ENCODE measurements around the gene CXADR.

DNA sequence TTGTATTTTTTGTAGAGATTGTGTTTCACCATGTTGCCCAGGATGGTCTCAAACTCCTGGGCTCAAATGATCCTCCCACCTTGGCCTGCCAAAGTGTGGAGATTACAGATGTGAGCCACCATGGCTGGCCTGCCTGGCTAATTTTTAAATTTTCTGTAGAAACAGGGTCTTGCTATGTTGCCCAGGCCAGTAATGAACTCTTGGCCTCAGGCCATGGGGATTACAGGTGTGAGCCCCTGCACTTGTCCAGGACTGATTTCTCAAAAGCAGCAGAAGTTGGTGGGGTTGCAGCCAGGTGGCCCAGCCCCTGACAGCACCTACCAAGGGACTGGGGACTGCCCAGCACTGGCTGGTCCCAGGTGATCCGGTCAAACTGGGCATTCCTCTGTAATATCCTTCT lies 44.1 kb upstream of the CXADR start:
- TF ChIP-seq, protein P1, sequence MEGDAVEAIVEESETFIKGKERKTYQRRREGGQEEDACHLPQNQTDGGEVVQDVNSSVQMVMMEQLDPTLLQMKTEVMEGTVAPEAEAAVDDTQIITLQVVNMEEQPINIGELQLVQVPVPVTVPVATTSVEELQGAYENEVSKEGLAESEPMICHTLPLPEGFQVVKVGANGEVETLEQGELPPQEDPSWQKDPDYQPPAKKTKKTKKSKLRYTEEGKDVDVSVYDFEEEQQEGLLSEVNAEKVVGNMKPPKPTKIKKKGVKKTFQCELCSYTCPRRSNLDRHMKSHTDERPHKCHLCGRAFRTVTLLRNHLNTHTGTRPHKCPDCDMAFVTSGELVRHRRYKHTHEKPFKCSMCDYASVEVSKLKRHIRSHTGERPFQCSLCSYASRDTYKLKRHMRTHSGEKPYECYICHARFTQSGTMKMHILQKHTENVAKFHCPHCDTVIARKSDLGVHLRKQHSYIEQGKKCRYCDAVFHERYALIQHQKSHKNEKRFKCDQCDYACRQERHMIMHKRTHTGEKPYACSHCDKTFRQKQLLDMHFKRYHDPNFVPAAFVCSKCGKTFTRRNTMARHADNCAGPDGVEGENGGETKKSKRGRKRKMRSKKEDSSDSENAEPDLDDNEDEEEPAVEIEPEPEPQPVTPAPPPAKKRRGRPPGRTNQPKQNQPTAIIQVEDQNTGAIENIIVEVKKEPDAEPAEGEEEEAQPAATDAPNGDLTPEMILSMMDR (conservative IDR thresholded peaks at IDR 0.05) = no peak
- no peak for TF ChIP-seq EZH2 (IDR thresholded peaks at IDR 0.05; ENCODE audit: low read depth)

All from PC-9 (cell line).